Islet precursor cell (in vitro differentiated cells): ENCODE measurements around the gene GGCT.
"Not testable (repeated sequence)": the region's sequence is repeated elsewhere in the genome, so short reads cannot be mapped to it uniquely, and the experiment has no call there.

ENCODE experiments used
- DNase-seq: peaks from one replicate; pipeline ENCODE4 v3.0.0-alpha.2; 2018

GGCT gene

GRCh38 chr7:30514776-30515175 is 10.1 kb upstream of the GGCT start:
- DNase-seq: no peak

- no peak for DNase-seq
These were observed 9.5 kb upstream of the GGCT start for GRCh38 chr7:30514177-30514576.

DNA sequence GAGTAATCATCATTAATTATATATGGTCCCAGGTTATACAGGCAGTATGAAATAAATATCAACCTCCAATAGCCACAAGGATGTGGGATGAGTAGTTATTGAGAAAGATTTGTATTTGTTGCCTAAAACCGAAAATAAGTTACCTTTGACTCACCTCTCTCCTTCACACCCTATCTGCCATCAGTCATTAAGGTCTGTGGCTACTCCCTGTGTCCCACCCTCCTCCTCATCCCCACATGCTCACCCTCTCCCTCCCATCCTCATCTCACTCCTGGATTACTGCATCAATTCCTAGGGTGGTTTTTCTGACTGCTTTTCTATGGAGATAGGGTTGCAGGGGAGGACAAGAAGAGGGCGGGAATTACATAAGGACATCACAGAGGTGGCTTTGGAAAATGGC is 9.1 kb upstream of the GGCT start:
- DNase-seq: no peak

GRCh38 chr7:30511973-30512662 is 7.5 kb upstream of the GGCT start:
- DNase-seq: no peak

DNA sequence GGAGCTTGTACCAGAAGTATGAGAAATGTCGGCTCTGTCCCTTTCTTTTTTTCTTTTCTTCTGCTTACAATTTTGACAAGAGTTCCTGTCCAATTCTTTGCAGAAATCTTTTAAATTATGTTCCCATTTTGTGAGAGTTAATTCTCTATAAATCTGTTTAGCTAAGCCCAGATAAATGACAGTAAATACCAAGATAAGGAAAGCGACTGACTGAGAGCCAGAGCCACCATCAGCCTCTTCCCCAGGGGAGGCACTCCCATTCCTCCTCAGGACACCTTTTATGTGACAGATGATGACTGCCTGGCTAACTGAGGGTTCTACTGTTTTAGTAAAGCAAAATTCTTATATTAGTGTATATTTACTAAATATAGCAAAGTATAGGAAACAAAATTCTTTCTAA is 6.9 kb upstream of the GGCT start:
- DNase-seq: no peak

DNA sequence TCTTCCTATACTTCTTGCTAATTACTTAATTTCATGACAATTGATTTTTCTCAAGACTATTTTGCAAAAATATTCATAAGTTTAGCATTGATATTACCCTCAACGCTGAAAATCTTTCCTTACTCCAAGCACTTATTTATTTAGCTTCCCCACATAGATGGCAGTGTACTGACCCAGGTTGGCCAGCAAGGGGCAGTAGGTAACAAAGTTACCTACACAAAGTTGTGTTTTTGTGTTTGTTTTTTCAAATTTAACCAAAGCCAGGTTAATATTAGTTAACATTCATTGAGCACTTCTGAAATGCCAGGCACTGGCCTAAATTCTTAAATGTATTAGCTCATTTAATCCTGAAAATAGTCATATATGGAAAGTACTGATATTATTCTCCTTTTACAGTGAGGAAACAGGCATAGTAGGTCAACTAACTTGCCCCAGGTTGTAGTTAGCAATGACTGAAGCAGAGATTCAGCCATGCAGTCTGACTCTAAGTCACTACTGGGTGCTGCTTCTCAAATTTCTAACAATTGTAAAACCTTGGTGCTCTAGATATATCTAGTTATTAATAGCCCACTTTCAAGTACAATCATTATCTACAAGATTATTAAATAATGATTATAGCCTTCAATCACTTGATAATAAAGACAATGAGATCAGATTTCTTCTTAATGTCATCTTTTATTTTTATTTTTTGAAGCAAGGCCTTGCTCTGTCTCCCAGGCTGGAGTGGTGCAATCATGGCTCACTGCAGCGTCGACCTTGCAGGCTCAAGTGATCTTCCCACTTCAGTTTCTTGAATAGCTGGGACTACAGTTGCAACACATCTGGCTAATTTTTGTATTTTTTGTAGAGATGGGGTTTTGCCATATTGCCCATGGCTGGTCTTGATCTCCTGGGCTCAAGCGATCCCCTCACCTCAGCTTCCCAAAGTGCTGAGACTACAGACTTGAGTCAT is 5.8 kb upstream of the GGCT start:
- DNase-seq: no peak

DNA sequence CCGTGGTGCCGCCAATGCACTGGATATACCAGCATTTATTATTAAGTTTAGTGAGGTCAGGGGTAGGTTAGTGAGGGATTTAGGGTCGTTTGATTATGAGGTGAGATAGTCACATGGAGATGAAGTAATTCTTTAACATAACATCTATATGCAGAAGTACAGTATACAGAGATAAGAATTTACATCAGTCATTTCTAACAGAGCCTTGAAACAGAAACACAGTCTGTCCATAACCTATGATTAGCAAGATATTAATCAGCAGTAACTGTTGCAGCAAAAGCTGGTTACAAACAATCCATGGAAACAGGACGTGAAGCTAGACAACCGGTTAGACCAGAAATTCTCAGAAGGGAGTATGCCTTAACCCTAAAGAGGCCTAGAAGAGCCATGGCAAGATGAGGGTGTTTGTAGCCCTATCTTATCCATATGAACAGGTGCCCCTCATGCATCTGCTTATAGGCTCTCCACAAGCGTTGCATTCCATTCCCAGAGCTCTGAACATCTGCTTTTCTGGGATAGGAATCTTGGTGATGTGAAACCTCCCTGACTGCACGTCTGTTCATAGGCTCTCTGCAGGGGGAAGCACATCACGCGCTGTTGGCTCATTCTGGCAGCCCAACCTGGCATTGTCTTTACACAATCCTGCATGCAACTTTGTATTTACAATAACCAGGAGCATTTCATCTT is 4.7 kb upstream of the GGCT start:
- DNase-seq: not testable (repeated sequence)

- DNase-seq: not testable (repeated sequence)
These were observed 2.8 kb upstream of the GGCT start for GRCh38 chr7:30507346-30507900.

DNA sequence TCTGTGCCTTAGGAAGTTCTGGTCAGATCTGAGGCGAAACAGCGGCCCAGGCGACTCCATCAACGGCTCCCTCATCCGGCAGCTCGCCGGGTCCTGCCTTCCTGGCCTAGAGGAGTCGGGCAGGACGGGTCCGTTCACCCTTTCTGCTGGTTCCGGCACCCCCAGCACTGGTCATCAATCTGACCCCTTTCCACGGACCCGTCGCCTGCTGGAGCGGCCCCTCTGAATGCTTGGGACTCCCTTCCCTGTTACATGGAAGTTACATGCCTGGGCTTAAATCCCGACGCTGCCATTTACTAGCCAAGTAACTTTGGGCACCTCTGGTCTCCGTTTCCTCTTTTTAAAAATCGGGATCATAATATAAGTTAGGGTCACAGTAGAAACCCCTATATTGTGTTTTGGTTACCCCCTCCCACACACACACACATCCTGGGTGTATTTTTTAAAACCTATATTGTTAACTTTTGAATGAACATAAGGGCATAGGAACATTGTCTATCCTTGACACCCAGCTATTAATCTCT is 607 bp upstream of the GGCT start:
- DNase-seq: no peak

GRCh38 chr7:30503274-30504212 is 1.1 kb downstream of the GGCT start:
- no peak for DNase-seq

- no peak for DNase-seq
These were observed 2.0 kb downstream of the GGCT start for GRCh38 chr7:30502470-30503251.

DNA sequence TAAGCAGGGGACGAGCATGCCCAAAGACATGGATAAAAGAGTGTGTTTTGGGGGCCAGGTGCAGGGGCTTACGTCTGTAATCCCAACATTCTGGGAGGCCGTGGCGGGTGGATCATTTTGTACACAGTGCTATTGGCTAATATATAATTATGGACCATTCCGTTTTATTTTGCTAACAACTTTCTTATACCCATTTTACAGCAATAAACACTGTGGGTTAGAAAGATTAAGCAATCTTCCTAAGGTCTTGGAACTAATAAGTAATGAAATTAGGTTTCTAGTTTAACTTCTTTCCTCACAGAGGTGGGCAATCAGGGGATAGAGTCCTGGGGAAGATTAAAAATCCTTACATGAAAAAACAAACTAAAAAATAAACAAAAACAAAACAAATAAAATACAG is 3.4 kb downstream of the GGCT start:
- DNase-seq: no peak

DNA sequence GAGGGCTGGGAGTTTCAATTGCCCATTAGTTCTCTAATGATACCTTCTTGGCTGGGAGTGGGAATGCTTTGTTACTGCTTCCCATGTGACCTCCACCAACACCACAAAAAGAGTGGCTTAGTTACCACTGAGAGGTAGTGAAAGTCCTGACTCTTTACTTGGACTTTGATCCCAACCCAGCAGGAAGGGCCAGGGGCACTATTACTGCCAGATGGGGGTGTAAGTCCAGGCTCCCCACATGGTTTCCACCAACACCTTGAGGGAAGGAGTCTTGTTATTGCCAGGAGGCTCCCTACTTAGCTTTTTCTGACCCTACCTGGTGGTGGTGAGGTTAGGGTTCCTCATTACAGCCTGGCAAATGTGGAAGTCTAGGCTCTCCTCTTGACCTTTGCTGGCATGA is 11.4 kb downstream of the GGCT start:
- no peak for DNase-seq

DNA sequence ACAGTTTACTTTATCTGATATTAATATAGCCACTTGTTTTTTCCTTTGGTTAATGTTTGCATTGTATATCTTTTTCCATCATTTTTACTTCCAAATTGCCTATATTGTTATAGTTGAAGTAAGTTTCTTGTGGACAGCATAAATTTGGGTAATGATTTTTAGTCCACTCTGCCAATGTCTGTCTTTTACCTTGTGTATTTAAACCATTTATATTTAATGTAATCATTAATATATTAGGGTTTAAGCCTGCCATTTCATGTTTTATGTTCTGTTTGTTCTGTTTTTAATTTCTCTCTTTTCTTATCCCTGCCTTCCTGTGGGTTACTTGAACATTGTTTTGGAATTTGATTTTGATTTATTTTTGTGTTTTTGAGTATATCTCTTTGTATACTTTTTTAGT is 13.2 kb downstream of the GGCT start:
- DNase-seq: no peak

GRCh38 chr7:30487371-30487770 is 17.3 kb downstream of the GGCT start:
- no peak for DNase-seq

DNA sequence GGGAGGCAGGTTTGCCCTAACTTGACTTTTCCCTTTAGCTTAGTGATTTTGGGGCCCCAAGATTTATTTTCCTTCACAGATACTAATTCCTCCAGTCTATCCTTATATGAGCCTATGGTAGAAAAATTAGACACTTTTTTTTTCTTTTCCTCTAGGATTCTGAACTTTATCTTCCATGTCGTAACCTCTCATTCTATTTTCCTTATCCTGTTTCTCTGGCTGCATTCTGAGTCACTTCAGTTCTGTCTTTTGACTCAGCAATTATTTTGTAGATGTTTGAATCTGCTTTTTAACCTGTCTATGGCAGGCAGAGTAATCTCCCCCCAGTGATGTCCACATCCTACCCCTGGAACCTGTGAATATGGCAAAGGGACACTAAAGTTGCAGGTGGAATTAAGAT is 19.0 kb downstream of the GGCT start:
- no peak for DNase-seq

- DNase-seq: not testable (repeated sequence)
These were observed 23.2 kb downstream of the GGCT start for GRCh38 chr7:30481416-30481815.

GRCh38 chr7:30479202-30480120 is 25.2 kb downstream of the GGCT start:
- no peak for DNase-seq

DNA sequence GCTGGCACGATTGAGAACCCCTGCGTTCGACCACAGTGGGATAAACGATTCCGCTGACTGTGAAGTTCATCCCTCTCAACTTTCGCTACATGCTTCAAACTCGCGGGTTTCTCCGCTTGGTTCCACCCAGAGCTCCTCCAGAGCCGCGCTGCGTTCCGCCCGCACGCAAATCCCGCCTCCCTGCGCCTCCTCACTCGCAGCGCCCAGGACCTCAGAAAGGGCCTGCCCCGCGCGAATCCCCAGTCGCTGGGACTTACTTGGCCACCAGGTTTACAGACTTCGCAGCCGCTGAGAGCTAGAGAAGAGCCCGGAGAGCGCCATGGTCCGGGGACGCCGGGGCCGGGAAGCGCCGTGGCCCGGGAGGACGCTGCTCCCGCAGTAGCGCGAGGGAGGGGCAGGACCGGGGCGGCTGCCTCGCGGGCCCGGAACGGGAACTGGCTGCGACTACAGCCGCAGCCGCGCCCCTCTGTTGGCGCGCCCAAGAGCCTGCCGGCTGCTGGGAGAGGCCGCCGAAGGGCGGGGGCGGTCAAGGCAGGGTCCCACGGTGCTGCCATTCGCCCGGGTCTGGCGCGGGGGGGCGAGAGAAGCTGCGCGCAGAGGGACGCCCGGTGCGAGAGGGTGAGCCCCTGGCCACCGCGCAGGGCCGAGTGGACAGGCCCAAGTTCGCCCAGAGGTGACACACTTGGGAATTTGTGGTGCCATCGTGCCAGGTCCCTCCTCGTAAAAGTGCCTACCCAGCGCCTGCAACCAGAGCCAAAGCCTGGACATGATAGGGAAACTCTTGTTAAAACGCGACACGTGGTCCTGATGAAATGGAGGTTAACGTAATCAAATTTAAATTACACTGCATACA is 26.1 kb downstream of the GGCT start, which contains the start of gene NOD1:
Gene NOD1 (minus strand): TSS at position 436 of the 853 bp plus-strand sequence. CDS start 21,863 bp downstream, outside the sequence.
- peak; percentile 90 for DNase-seq
